Smooth muscle cell (in vitro differentiated cells): ENCODE results near the gene NID2. TPM values are rescaled to one million over a fixed set of nuclear protein-coding genes. Genes with fewer than 3 reads are reported as not detected.

ENCODE experiments used
- DNase-seq: peaks from one replicate; lab custom pipeline; 2025; ENCODE audit not compliant: unreplicated experiment; lab: John Stamatoyannopoulos, UW
- H2AFZ ChIP-seq: fragments of 200-600 bp; sonication (generic); 2 replicates; pipeline ENCODE4 v1.6.0; 2016; ENCODE audit warnings: antibody characterized with exemption, low read depth, mild to moderate bottlenecking
- H3F3A ChIP-seq: fragments of 200-600 bp; sonication (generic); 2 replicates; pipeline ENCODE4 v1.6.0; 2017; ENCODE audit warnings: antibody characterized with exemption, low read depth
- H3K27ac ChIP-seq: fragments of 200-600 bp; sonication (generic); 2 replicates; pipeline ENCODE4 v1.5.1; 2016; ENCODE audit warnings: low read depth, mild to moderate bottlenecking
- H3K27me3 ChIP-seq: fragments of 200-600 bp; sonication (generic); 2 replicates; pipeline ENCODE4 v1.6.1; 2016; ENCODE audit warnings: low read depth, mild to moderate bottlenecking
- H3K36me3 ChIP-seq: fragments of 200-600 bp; sonication (generic); 2 replicates; pipeline ENCODE4 v1.5.1; 2016; ENCODE audit warnings: low read depth
- H3K4me1 ChIP-seq: fragments of 200-600 bp; sonication (generic); 2 replicates; pipeline ENCODE4 v1.5.1; 2016; ENCODE audit warnings: low read depth
- H3K4me2 ChIP-seq: fragments of 200-600 bp; sonication (generic); 2 replicates; pipeline ENCODE4 v1.6.0; 2016; ENCODE audit warnings: mild to moderate bottlenecking
- H3K4me3 ChIP-seq: fragments of 200-600 bp; sonication (generic); 2 replicates; pipeline ENCODE4 v1.5.1; 2016; ENCODE audit warnings: mild to moderate bottlenecking
- H3K79me2 ChIP-seq: fragments of 200-600 bp; sonication (generic); 2 replicates; pipeline ENCODE4 v1.6.0; 2016; ENCODE audit warnings: low read depth, mild to moderate bottlenecking
- H3K9ac ChIP-seq: fragments of 200-600 bp; sonication (generic); 2 replicates; pipeline ENCODE4 v1.6.0; 2016; ENCODE audit warnings: low read depth
- H3K9me3 ChIP-seq: fragments of 200-600 bp; sonication (generic); replicated peaks from 2 replicates; pipeline ENCODE4 v1.5.1; 2016; ENCODE audit warnings: low read depth
- H4K20me1 ChIP-seq: fragments of 200-600 bp; sonication (generic); 2 replicates; pipeline ENCODE4 v1.6.0; 2016; ENCODE audit warnings: low read depth
- WGBS: methylation state at CpG from one replicate; pipeline ENCODE4 v1.1.7; 2016; ENCODE audit warnings: low lambda C conversion rate; 5-methylcytosine and 5-hydroxymethylcytosine counted together
- polyA plus RNA-seq: library from polyadenylated mRNA; unstranded; fragments of >200 nt; fragmentation: Nextera tagmentation; extraction: Ambion mirVana; gene quantifications from 2 replicates; pipeline ENCODE4 v1.2.1, GENCODE V29; 2016
- total RNA-seq: library from RNA; depleted of rRNA; stranded (reverse); fragments of >200 nt; gene quantifications from 2 replicates; pipeline ENCODE4 v1.2.3, GENCODE V29; 2014
- TF ChIP-seq, protein P1 (sequence below): fragments of 200-600 bp; sonication (generic); IDR thresholded peaks from 2 replicates; pipeline ENCODE4 v1.5.1; 2017; ENCODE audit warnings: borderline replicate concordance, mild to moderate bottlenecking, antibody characterized with exemption; ENCODE audit not compliant: insufficient read depth, poor library complexity, severe bottlenecking

Gene NID2, protein sequence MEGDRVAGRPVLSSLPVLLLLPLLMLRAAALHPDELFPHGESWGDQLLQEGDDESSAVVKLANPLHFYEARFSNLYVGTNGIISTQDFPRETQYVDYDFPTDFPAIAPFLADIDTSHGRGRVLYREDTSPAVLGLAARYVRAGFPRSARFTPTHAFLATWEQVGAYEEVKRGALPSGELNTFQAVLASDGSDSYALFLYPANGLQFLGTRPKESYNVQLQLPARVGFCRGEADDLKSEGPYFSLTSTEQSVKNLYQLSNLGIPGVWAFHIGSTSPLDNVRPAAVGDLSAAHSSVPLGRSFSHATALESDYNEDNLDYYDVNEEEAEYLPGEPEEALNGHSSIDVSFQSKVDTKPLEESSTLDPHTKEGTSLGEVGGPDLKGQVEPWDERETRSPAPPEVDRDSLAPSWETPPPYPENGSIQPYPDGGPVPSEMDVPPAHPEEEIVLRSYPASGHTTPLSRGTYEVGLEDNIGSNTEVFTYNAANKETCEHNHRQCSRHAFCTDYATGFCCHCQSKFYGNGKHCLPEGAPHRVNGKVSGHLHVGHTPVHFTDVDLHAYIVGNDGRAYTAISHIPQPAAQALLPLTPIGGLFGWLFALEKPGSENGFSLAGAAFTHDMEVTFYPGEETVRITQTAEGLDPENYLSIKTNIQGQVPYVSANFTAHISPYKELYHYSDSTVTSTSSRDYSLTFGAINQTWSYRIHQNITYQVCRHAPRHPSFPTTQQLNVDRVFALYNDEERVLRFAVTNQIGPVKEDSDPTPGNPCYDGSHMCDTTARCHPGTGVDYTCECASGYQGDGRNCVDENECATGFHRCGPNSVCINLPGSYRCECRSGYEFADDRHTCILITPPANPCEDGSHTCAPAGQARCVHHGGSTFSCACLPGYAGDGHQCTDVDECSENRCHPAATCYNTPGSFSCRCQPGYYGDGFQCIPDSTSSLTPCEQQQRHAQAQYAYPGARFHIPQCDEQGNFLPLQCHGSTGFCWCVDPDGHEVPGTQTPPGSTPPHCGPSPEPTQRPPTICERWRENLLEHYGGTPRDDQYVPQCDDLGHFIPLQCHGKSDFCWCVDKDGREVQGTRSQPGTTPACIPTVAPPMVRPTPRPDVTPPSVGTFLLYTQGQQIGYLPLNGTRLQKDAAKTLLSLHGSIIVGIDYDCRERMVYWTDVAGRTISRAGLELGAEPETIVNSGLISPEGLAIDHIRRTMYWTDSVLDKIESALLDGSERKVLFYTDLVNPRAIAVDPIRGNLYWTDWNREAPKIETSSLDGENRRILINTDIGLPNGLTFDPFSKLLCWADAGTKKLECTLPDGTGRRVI (N-terminal part only)
- 217 and 229 TPM in 2 replicates for total RNA-seq
- 130 and 196 TPM in 2 replicates for polyA plus RNA-seq

DNA sequence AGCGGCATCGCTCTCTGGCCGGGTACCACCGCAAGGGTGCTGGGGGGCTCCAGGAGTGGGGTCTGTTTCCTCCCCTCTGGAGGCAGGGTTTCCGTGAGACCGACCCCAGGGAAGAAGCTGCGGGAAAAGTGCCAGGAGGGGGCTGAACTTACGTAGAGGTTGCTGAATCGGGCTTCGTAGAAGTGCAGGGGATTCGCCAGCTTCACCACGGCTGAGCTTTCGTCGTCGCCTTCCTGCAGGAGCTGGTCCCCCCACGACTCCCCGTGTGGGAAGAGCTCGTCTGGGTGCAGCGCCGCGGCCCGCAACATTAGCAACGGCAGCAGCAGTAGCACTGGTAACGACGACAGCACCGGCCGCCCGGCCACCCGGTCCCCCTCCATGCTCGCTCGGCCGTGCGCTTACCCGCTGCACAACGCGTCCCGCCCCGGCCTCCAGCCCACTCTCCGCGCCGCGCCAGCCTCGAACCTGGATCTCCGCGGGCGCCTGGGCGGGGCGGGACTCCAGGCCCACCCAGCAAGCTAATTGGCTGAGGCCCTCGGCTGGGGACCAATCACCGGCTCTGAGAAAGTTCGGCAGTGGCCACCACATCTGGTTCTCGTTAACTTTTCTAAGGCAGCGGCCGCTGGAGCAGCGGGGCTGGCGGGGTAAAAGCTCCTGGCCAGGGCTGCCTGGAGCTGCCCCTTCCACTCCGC lies at the start of gene NID2:
NID2 (minus strand) TSS at position 445 of the 692 bp plus-strand sequence; CDS start at position 380, 65 bp downstream.
- peaks cover 33% of the 10 kb centered on the region for H3K79me2 ChIP-seq
- H3K9ac ChIP-seq: peak within 1 kb of the TSS; percentile 78
- H2AFZ ChIP-seq: peak within 1 kb of the TSS; percentile 71
- peak within 1 kb of the TSS; percentile 87 for H3K4me2 ChIP-seq
- H4K20me1 ChIP-seq: peaks cover 11% of the 10 kb centered on the region
- DNase-seq: peak; percentile 90
- no peaks in the 10 kb centered on the region for H3K27me3 ChIP-seq
- H3K9me3 ChIP-seq: no peaks in the 10 kb centered on the region
- H3K4me3 ChIP-seq: peak within 1 kb of the TSS; percentile 65
- H3K4me1 ChIP-seq: peaks cover 33% of the 10 kb centered on the region
- H3K36me3 ChIP-seq: no peaks in the 10 kb centered on the region
- peaks cover 19% of the 10 kb centered on the region for H3F3A ChIP-seq
- TF ChIP-seq, protein P1, sequence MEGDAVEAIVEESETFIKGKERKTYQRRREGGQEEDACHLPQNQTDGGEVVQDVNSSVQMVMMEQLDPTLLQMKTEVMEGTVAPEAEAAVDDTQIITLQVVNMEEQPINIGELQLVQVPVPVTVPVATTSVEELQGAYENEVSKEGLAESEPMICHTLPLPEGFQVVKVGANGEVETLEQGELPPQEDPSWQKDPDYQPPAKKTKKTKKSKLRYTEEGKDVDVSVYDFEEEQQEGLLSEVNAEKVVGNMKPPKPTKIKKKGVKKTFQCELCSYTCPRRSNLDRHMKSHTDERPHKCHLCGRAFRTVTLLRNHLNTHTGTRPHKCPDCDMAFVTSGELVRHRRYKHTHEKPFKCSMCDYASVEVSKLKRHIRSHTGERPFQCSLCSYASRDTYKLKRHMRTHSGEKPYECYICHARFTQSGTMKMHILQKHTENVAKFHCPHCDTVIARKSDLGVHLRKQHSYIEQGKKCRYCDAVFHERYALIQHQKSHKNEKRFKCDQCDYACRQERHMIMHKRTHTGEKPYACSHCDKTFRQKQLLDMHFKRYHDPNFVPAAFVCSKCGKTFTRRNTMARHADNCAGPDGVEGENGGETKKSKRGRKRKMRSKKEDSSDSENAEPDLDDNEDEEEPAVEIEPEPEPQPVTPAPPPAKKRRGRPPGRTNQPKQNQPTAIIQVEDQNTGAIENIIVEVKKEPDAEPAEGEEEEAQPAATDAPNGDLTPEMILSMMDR: no peak
- H3K27ac ChIP-seq: peak within 1 kb of the TSS; percentile 89
- WGBS: under 1% methylated on average over 50 of the region's 57 CpGs

DNA sequence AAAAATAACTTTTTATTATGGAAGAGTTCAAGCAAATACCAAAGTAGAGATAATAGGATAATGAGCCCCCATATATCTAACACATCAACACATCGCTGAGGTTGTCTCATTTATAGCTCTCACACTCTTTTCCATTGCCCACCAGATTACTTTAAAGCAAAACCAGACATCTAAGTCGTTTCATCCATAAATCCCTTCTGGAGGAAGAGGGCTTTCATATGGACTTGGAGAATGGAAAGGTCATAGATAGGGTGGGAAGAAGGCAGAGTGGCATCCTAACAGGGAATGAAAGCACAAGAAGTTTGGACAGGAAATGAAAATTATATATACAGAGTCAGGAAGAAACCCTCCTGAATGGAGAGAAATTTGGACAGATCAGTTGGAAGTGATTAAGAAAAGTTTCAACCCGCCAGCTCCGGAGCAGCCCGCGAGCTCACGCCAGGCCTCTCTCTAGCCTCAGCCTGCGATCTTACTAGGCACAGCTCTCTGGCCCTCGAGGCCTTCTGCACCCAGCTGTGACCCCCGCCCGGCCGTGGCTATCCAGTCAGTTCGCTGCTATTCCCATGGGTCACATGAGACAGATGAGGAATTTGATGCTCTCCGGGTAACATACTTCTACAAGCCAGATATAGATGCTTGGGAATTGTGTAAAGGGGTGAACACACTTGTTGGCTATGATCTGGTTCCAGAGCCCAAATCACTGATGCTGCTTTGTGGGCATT lies 48.4 kb upstream of the NID2 start:
- WGBS: 42% methylated on average over 14 of the region's 14 CpGs
- Histone ChIP-seq H3K4me2 (no peak overlapping the region), H3K27ac (peak overlapping the region; percentile 19), H3K36me3 (no peaks in the 10 kb centered on the region), H3K27me3 (no peaks in the 10 kb centered on the region), H3K4me3 (no peak overlapping the region), H3F3A (peaks cover 7% of the 10 kb centered on the region), H3K4me1 (peaks cover 13% of the 10 kb centered on the region), H4K20me1 (no peaks in the 10 kb centered on the region), H3K9ac (no peak overlapping the region), H2AFZ (peak overlapping the region; percentile 67), H3K9me3 (no peaks in the 10 kb centered on the region), H3K79me2 (no peaks in the 10 kb centered on the region)
- no peak for DNase-seq
- TF ChIP-seq, protein P1: no peak

DNA sequence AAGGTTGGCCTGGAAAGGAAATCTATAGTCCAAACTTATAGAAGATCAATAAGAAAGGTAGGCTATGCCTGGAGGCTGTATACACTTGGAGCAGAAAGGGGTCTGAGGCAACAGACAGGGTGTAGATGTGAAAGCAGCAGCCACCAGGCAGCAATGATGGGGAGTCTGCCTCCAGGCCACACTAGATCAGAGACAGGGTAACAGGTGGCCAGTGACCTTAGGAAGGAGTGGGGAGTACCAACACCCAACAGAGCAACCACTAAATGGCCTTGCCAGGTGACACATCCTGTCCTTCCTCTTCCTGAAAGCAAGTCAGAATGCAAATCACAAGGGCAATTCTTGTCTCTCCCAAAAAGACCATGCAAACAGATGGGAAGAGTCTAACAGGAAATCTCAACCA lies 46.4 kb upstream of the NID2 start:
- DNase-seq: no peak

More for the DNA sequence above, 46.4 kb upstream of the NID2 start:
- no peak overlapping the region for H3K9ac ChIP-seq
- H3K79me2 ChIP-seq: no peaks in the 10 kb centered on the region
- H3K4me2 ChIP-seq: no peak overlapping the region
- no peaks in the 10 kb centered on the region for H3K36me3 ChIP-seq
- H3K27ac ChIP-seq: no peak overlapping the region
- H3K4me1 ChIP-seq: peaks cover 13% of the 10 kb centered on the region
- H4K20me1 ChIP-seq: no peaks in the 10 kb centered on the region
- H2AFZ ChIP-seq: no peak overlapping the region
- no peaks in the 10 kb centered on the region for H3K9me3 ChIP-seq
- H3K27me3 ChIP-seq: no peaks in the 10 kb centered on the region
- no peak overlapping the region for H3K4me3 ChIP-seq
- TF ChIP-seq, protein P1: no peak
- peaks cover 7% of the 10 kb centered on the region for H3F3A ChIP-seq
